ENCODE data around the gene EIF4E1B. TPM values are rescaled to one million over a fixed set of nuclear protein-coding genes. Genes with fewer than 3 reads are reported as not detected.

EIF4E1B gene
- total and polyA plus RNA-seq, 2 donors (not counting 1 experiment from before 2014, with no cell fraction given), result not detected

DNA sequence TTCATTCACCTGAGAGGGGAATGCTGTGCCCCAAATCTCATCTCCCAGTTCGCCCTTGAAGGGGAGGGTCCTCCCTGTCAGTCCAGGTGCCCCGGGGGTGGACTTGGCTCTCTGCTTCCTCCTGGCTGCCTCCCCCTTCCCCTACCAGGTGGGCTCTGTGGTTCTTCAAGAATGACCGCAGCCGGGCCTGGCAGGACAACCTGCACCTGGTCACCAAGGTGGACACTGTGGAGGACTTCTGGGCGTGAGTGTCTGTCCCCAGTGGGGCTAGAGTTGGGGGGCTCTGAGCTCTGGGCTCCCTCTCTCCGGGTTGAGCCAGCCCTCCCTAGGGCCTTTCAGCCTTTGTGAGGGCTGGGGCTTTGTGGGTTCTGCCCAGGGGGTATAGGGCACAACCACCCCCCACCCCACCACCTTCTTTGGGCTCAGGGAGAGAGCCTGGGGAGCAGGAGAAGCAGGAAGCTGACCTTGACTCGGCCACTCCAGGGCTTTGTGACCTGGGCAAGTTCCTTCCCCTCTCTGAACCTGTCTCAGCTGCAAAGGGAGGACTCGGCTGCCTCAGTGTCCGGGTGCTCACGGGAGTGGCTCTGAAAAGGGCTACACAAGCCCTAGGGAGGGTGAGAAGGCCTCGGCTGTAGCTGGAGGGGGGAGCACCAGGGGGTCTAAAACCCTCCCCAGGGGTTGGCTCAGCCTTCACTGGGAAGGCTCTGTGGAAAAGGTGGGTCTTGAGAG is 13.2 kb downstream of the EIF4E1B start:
- TF ChIP-seq EZH2 (IDR thresholded peaks at IDR 0.05; ENCODE audit: low read length, missing control alignments), result no peak
- TF ChIP-seq, protein P1, sequence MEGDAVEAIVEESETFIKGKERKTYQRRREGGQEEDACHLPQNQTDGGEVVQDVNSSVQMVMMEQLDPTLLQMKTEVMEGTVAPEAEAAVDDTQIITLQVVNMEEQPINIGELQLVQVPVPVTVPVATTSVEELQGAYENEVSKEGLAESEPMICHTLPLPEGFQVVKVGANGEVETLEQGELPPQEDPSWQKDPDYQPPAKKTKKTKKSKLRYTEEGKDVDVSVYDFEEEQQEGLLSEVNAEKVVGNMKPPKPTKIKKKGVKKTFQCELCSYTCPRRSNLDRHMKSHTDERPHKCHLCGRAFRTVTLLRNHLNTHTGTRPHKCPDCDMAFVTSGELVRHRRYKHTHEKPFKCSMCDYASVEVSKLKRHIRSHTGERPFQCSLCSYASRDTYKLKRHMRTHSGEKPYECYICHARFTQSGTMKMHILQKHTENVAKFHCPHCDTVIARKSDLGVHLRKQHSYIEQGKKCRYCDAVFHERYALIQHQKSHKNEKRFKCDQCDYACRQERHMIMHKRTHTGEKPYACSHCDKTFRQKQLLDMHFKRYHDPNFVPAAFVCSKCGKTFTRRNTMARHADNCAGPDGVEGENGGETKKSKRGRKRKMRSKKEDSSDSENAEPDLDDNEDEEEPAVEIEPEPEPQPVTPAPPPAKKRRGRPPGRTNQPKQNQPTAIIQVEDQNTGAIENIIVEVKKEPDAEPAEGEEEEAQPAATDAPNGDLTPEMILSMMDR (conservative IDR thresholded peaks at IDR 0.05 in 1 of 2, IDR thresholded peaks at IDR 0.05 in 1 of 2; ENCODE audit: low read depth in 1 of 2, low read length in 2 of 2), result no peak
- Histone ChIP-seq H3K36me3 (ENCODE audit: control insufficient read depth, insufficient read depth, low read length) (no peaks in the 10 kb centered on the region), H3K4me3 (replicated peaks in 1 of 4; ENCODE audit: control extremely low read depth in 1 of 4, insufficient read depth in 1 of 4, low read depth in 3 of 4, low read length in 4 of 4) (no peak overlapping the region), H3K4me2 (ENCODE audit: extremely low read depth, insufficient read depth, low read length) (no peak overlapping the region), H4K20me1 (ENCODE audit: control insufficient read depth, extremely low read depth, insufficient read depth, low read length) (no peaks in the 10 kb centered on the region), H3K9ac (ENCODE audit: insufficient read depth, low read length) (no peak overlapping the region), H3K79me2 (ENCODE audit: control insufficient read depth, insufficient read depth, low read length) (peaks cover 7% of the 10 kb centered on the region), H3K9me3 (ENCODE audit: control insufficient read depth, insufficient read depth, low read depth, low read length) (no peaks in the 10 kb centered on the region), H3K27ac (ENCODE audit: insufficient read depth, low read length) (no peak overlapping the region), H3K4me1 (ENCODE audit: control insufficient read depth, extremely low read depth, insufficient read depth, low read length) (peaks cover 11% of the 10 kb centered on the region), H3K27me3 (ENCODE audit: control insufficient read depth, insufficient read depth, low read length) (no peaks in the 10 kb centered on the region), H2AFZ (ENCODE audit: low read length) (no peak overlapping the region)
- no peak for DNase-seq (ENCODE audit: low read depth in 2 of 2)

DNA sequence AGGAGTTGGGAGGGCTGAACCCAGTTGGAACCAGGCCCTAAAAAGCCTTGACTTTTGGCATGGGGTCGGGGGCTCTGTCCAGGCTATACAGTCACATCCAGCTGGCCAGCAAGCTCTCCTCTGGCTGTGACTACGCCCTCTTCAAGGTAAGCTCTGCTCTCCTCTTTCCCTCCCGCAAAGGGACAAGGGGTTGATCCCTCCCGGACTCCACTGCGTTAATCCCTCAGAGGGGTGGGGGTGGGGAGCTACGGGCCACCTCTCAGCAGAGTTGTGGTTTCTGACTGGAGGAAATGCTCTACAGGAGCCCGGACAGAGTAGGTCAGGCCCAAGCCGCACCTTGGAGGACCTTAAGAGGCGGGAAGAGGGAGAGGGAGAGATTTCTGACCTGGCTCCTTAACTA is 13.8 kb downstream of the EIF4E1B start:
- Histone ChIP-seq H3K79me2 (ENCODE audit: control insufficient read depth, insufficient read depth, low read length) (peaks cover 9% of the 10 kb centered on the region), H3K27ac (ENCODE audit: insufficient read depth, low read length) (no peak overlapping the region), H3K27me3 (ENCODE audit: control insufficient read depth, insufficient read depth, low read length) (no peaks in the 10 kb centered on the region), H2AFZ (ENCODE audit: low read length) (no peak overlapping the region), H4K20me1 (ENCODE audit: control insufficient read depth, extremely low read depth, insufficient read depth, low read length) (no peaks in the 10 kb centered on the region), H3K9me3 (ENCODE audit: control insufficient read depth, insufficient read depth, low read depth, low read length) (no peaks in the 10 kb centered on the region), H3K4me3 (replicated peaks in 1 of 4; ENCODE audit: control extremely low read depth in 1 of 4, insufficient read depth in 1 of 4, low read depth in 3 of 4, low read length in 4 of 4) (no peak overlapping the region), H3K9ac (ENCODE audit: insufficient read depth, low read length) (no peak overlapping the region), H3K4me2 (ENCODE audit: extremely low read depth, insufficient read depth, low read length) (no peak overlapping the region), H3K4me1 (ENCODE audit: control insufficient read depth, extremely low read depth, insufficient read depth, low read length) (peaks cover 11% of the 10 kb centered on the region), H3K36me3 (ENCODE audit: control insufficient read depth, insufficient read depth, low read length) (no peaks in the 10 kb centered on the region)
- TF ChIP-seq EZH2 (IDR thresholded peaks at IDR 0.05; ENCODE audit: low read length, missing control alignments), result no peak
- TF ChIP-seq, protein P1 (conservative IDR thresholded peaks at IDR 0.05 in 1 of 2, IDR thresholded peaks at IDR 0.05 in 1 of 2; ENCODE audit: low read depth in 1 of 2, low read length in 2 of 2), result no peak
- no peak for DNase-seq (ENCODE audit: low read depth in 2 of 2)

DNA sequence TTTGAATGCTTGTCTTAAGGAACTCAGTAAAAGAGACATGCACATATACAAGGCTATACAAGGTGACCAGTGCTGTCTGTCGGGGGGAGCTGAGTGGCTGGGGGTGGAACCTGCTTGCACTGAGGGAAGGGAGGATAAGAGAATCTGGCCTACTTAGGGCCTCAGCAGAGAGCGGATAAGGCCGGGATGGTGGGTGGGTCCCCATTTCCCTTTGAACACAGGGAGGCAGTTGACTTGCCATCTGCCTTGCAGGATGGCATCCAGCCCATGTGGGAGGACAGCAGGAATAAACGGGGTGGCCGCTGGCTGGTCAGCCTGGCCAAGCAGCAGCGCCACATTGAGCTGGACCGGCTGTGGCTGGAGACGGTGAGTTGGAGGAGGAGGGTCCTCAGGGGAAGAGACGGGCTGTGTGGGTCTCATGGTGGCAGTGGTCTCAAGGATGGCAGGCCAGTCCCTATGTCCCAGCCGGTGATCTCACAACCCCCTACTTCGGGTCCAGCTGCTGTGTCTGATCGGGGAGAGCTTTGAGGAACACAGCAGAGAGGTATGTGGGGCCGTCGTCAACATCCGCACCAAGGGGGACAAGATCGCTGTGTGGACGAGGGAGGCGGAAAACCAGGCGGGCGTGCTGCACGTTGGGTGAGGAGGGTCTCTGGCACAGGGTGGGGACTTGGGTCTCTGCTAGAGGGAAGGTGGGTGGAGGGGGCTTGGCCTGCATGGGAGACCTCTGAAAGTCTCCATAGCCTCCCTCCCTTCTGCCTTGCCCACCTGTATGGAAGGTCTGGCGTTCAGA is 14.6 kb downstream of the EIF4E1B start:
- no peak for DNase-seq (ENCODE audit: low read depth in 2 of 2)
- Histone ChIP-seq H3K4me1 (ENCODE audit: control insufficient read depth, extremely low read depth, insufficient read depth, low read length) (peaks cover 11% of the 10 kb centered on the region), H3K36me3 (ENCODE audit: control insufficient read depth, insufficient read depth, low read length) (no peaks in the 10 kb centered on the region), H3K9ac (ENCODE audit: insufficient read depth, low read length) (no peak overlapping the region), H4K20me1 (ENCODE audit: control insufficient read depth, extremely low read depth, insufficient read depth, low read length) (no peaks in the 10 kb centered on the region), H3K9me3 (ENCODE audit: control insufficient read depth, insufficient read depth, low read depth, low read length) (no peaks in the 10 kb centered on the region), H3K27ac (ENCODE audit: insufficient read depth, low read length) (no peak overlapping the region), H3K27me3 (ENCODE audit: control insufficient read depth, insufficient read depth, low read length) (no peaks in the 10 kb centered on the region), H2AFZ (ENCODE audit: low read length) (no peak overlapping the region), H3K4me3 (replicated peaks in 1 of 4; ENCODE audit: control extremely low read depth in 1 of 4, insufficient read depth in 1 of 4, low read depth in 3 of 4, low read length in 4 of 4) (no peak overlapping the region), H3K4me2 (ENCODE audit: extremely low read depth, insufficient read depth, low read length) (no peak overlapping the region), H3K79me2 (ENCODE audit: control insufficient read depth, insufficient read depth, low read length) (peaks cover 12% of the 10 kb centered on the region)
- TF ChIP-seq EZH2 (IDR thresholded peaks at IDR 0.05; ENCODE audit: low read length, missing control alignments), result no peak
- TF ChIP-seq, protein P1 (conservative IDR thresholded peaks at IDR 0.05 in 1 of 2, IDR thresholded peaks at IDR 0.05 in 1 of 2; ENCODE audit: low read depth in 1 of 2, low read length in 2 of 2), result no peak
